ENCODE data around the gene KHK.

The KHK gene

DNA sequence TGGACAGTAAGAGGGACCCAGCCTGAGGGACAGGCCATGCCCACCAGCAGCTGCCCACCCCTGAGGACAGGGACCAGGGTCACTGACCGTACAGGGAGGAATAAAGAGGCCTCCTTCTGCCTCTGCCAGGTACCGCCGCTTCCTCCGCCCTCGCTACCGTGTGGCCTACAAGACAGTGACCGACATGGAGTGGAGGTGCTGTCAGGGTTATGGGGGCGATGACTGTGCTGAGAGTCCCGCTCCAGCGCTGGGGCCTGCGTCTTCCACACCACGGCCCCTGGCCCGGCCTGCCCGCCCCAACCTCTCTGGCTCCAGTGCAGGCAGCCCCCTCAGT, 6.0 kb upstream of the KHK start:
- in situ Hi-C loops (cut with HindIII; ENCODE audit: low sequenced_read_pairs) = no loop called here

- in situ Hi-C loops (cut with HindIII; ENCODE audit: low sequenced_read_pairs) = no loop called here
Measured at GRCh38 chr2:27081984-27082772, 4.4 kb upstream of the KHK start.

- in situ Hi-C loops (cut with HindIII; ENCODE audit: low sequenced_read_pairs) = no loop called here
Measured at GRCh38 chr2:27082773-27083409, 3.7 kb upstream of the KHK start.

DNA sequence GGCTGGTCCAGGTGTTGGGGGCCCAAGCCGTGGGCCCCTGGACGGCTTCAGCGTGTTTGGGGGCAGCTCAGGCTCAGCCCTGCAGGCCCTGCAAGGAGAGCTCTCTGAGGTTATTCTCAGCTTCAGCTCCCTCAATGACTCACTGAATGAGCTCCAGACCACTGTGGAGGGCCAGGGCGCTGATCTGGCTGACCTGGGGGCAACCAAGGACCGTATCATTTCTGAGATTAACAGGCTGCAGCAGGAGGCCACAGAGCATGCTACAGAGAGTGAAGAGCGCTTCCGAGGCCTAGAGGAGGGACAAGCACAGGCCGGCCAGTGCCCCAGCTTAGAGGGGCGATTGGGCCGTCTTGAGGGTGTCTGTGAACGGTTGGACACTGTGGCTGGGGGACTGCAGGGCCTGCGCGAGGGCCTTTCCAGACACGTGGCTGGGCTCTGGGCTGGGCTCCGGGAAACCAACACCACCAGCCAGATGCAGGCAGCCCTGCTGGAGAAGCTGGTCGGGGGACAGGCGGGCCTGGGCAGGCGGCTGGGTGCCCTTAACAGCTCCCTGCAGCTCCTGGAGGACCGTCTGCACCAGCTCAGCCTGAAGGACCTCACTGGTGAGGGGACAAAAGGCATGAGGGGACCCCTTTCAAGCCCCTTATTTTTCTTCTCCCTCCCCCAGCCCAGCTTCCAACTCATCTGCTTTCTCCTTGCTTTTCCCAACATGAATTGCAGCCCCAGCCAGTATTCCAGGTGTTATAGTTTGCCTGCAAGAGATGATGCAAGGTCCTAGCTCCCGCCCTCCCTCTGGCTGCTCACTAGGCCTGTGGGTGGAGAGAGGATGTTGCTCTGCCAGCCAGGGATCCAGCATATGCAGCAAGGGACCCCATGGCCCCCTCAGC, 2.9 kb upstream of the KHK start:
- in situ Hi-C loops (cut with HindIII; ENCODE audit: low sequenced_read_pairs) = no loop called here

GRCh38 chr2:27084297-27085061, 2.1 kb upstream of the KHK start:
- in situ Hi-C loops (cut with HindIII; ENCODE audit: low sequenced_read_pairs) = no loop called here

- in situ Hi-C loops (cut with HindIII; ENCODE audit: low sequenced_read_pairs) = no loop called here
Measured at GRCh38 chr2:27085062-27085672, 1.4 kb upstream of the KHK start.

- in situ Hi-C loops (cut with HindIII; ENCODE audit: low sequenced_read_pairs) = no loop called here
Measured at GRCh38 chr2:27085673-27086089, 891 bp upstream of the KHK start.

- in situ Hi-C loops (cut with HindIII; ENCODE audit: low sequenced_read_pairs) = no loop called here
Measured at GRCh38 chr2:27086090-27086723, 365 bp upstream of the KHK start.

GRCh38 chr2:27087823-27088410, 1.3 kb downstream of the KHK start:
- in situ Hi-C loops (cut with HindIII; ENCODE audit: low sequenced_read_pairs) = no loop called here

DNA sequence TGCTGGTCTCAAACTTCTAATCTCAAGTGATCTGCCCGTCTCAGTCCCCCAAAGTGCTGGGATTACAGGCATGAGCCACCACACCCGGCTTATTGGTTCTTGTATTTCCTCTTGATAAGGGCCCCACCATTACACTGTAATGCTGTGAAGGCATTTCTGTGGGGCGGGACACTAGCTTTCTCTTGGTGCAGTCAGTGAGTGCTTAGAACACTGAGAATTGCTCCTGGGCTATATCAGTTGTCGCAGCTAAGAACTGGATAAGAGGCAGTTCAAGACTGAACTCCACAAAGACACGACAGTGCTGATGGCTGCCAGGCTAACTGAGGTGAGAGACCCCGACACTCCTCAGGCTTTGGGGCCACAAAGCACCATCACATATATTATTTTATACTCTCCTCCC, 2.1 kb downstream of the KHK start:
- in situ Hi-C loops (cut with HindIII; ENCODE audit: low sequenced_read_pairs) = no loop called here

- in situ Hi-C loops (cut with HindIII; ENCODE audit: low sequenced_read_pairs) = no loop called here
Measured at GRCh38 chr2:27089111-27089954, 2.8 kb downstream of the KHK start.

DNA sequence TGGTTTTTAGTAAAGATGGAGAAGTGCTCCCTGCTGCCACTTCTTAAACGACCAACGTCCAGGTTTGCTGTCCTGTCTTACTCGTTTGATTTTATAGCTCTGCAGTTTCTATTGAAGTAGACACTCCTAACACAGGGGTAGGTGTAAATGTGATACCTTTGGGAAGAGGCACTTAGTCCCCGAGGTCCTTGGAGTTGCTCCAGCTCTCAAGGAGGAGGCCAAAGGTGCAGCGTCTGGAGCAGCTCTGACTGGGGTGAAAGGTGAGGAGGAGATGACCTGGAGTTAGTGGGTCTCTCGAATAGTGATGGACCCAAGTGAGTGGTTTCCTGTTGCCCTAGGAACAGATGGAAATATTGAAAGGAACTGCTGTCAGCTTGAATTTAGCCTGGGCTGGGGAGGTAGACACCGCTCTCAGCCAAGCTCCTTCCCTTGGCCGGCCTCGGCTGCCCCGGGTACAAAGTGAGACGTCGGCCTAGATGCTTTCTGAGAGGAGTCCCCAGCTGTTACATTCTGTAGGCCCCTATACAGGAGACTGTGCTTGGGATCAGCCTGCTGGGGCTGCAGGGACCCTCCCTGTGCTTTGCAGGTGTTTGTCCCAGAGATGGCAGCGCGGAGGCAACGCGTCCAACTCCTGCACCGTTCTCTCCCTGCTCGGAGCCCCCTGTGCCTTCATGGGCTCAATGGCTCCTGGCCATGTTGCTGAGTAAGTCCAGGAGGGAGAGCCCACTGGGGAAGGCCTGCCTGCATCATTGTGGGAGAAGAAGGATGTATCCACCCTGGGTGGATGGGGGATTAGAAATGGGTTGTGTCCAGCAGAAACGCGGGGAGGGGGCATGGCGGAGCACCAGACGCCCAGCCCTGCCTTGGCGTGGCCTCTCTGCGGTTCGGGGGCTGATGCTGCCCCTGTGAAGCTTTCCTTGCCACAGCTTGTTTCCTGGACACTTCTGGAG, 5.4 kb downstream of the KHK start:
- in situ Hi-C loops (cut with HindIII; ENCODE audit: low sequenced_read_pairs) = no loop called here

DNA sequence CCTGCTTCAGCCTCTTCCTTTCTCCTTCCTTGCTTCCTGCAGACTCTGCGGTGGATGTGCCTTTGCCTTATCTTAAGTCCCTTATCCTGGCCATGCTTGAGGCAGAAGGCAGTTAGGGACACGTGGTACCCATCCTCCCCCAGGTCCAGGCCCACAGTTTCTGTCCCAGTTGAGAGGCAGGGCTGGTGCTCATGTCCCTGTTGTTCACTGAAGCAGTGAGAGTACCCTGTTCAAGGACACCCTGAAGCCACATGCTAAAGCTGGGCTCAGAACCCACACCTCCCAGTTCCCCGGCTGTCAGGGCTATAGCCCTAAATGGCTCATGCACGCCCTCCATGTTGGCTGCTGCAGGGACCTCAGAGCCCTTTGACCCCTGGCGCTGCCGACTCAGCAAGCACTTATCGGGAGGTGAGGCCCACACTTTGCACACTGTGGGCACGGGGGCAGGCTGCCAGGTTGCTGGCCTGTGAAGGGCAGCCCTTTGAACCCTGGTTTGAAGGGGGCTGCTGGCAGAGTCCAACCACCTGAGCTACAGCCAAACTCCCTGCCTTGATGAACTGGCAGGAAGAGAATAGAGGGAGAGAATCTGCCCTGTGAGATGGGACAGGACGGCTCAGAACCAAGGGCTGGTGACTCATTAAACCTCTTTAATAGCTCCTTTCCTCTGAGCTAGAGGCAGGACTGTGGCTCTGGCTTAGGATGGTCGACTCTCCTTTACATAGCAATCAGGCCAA, 6.3 kb downstream of the KHK start:
- in situ Hi-C loops (cut with HindIII; ENCODE audit: low sequenced_read_pairs) = no loop called here

GRCh38 chr2:27093430-27094352, 7.1 kb downstream of the KHK start:
- in situ Hi-C loops (cut with HindIII; ENCODE audit: low sequenced_read_pairs) = no loop called here

DNA sequence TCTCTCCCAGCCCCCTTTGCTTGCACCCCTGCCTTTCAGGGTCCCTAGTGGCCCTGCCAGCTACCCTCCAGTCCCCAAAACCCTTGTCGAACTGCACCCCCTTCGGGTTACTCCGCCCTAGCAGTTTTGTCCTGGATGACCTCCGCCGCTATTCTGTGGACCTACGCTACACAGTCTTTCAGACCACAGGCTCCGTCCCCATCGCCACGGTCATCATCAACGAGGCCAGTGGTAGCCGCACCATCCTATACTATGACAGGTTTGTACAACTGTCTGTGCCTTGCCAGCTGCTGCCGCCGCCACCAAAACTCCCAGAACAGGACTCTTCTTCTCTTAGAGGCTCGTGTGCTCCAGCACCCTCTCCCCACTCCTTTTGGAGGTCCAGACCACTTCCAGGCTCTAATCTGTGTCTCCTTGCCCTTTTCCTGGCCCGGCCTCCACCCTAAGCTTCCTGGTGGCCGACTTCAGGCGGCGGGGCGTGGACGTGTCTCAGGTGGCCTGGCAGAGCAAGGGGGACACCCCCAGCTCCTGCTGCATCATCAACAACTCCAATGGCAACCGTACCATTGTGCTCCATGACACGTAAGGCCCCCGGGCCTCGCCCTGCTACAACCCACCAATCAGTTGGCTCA, 7.9 kb downstream of the KHK start:
- in situ Hi-C loops (cut with HindIII; ENCODE audit: low sequenced_read_pairs) = no loop called here

DNA sequence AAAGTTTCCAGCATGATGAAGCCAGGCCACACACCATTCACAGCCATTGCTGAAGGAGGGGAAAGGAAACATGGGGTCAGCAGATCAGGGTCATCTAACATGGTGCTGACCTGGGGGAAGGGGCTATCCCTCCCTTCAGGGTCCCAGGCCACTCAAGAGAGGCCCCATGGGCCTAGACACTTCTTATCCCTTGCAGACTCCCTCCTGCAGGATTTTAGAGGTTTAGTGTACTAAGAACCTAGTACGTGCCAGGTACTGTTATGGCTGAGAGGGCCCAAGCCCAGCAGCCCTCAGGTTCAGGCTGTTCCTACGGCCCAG, 8.8 kb downstream of the KHK start:
- in situ Hi-C loops (cut with HindIII; ENCODE audit: low sequenced_read_pairs) = no loop called here
